Activated CD4-positive, alpha-beta T cell treated with anti-CD3 and anti-CD28 coated beads for 48 hours (primary cell): ENCODE results near the gene SLC6A6.

Experiments
- DNase-seq: peaks from one replicate; pipeline ENCODE4 v3.0.0-alpha.2; 2020

SLC6A6 gene

DNA sequence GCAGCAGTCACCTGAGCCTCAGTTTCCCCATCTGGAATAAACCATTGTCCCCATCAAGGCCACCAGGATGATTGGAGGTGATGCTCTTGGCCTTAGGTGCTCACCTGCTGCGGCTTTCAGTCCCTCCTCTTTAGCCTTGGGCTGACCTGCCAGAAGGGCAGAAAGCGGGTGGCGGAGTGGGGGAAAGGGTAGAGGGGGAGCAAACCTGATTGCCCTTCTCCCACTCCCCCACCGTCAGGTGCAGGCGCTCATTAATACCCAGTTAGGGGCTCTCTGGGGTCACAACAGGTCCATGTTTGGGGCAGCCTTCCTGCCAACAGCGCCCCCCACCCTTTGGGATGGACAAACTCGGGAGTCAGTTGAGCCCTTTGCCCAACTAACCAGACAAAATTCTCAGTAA is 87.2 kb downstream of the SLC6A6 start:
- no peak for DNase-seq

DNA sequence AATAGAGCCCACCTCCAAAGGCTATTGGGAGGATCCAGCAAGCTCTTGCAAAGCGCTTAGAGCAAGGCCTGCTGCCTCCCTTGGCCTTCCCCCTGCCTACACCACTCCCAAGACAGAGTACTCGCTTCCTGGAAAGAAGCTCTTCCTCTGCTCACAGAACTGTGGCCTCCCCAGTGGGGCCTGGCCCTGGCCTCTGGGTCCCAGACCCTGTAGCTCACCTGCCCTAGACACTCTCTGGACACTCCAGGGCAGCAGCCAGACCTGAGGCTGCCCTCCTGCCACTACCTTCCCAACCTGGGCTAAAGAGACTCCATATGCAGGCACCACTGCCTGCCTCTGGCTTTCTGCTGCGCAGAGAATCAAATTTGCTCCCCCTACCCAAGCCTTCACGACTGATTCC is 87.8 kb downstream of the SLC6A6 start:
- DNase-seq: no peak

DNA sequence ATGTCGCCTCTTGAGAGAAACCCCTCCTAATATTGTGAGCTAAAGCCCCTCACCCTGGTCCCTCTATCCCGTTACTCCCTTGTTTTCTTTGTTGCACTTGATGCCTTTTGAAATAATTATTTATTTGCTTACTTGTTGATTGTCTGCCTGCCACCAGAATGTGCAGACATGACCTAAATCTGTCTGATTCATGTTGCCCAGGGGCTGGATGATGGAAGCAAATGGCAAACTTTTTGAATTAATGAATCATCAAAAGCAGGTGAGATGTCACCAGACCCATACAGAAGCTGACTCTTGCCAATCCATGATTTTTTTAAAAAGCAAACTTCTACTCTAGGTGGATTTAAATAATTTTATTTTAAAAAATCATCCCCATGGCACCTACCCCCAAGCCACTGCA is 88.4 kb downstream of the SLC6A6 start:
- no peak for DNase-seq

DNA sequence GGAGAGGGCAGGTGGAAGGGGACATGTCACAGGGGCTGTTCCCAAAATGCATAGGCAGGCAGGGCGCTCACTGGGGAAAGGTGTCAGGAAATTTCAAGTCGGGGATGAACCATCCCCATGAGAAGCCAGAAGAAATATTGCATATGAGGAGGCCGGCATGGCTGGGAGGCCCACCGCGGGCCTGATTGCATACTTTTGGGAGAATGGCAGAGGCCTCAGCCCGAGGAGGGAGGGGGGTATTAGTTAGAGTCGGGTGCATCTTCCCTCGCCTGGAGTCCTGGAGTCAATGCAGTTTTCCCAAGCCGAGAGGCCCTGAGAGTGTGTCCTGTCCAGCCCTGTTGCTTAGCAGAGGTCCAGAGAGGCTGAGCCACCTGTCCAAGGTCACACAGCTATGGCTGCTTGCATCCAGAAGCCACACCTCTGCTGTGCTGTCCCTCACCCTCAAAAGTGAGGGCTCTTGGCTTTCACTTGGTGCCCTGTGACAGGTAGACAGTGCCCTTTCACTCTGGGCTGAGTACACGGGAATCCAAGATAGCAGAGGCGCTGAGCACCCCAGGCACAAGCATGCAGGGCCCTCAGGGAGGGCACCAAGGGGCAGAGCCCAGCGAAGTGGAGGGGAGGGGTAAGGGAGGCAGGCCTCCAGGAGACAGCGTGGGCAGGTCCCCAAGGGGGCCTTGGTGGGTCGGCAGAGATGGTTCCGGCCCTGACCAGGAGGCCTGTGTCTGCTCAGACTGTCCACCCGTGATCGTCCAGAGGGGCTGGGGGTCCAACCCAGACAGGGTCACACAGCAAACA is 89.2 kb downstream of the SLC6A6 start:
- no peak for DNase-seq

DNA sequence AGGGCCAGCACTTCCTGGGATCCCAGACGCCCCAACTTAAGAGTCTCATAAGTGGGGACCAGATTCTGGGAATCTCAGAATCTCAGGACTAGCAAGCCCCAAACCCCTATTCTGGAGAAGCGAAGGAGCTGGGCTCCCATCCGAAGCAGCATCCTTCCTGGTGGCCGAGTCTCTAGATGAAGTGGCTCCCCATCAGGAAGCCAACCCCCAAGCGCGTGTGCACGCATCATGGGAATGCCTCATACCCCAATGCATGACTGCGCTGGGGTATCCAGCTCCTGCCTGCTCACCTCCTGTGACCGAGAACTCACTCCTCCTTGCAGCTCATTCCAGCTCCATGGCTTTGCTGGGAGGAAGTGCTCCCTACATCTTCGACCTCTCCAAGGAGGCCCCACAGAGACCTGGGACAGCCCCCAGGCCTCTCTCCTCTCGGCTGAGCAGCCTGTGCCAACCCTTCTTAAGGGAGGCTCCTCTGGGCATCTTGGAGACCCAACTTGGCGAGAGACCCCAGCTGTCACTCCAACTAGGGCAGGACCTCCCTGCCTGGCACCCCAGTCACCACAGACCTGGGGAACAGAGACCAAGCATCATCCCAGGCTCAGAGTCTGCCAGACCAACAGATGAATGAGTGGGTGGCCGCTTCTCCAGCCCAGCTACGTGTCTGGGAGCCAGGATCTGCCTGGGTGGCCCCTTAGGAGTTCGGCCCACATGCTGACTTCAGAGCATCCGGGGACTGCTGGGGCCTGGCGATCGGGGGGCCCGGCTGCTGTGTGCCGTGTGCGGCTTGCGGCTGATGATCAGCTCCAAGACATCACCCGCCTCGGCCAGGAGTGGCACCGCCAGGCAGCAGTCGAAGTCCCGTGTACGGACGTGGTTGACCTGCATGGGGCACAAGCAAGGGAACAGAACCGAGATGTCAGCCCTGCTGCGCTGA is 90.8 kb downstream of the SLC6A6 start:
- no peak for DNase-seq

DNA sequence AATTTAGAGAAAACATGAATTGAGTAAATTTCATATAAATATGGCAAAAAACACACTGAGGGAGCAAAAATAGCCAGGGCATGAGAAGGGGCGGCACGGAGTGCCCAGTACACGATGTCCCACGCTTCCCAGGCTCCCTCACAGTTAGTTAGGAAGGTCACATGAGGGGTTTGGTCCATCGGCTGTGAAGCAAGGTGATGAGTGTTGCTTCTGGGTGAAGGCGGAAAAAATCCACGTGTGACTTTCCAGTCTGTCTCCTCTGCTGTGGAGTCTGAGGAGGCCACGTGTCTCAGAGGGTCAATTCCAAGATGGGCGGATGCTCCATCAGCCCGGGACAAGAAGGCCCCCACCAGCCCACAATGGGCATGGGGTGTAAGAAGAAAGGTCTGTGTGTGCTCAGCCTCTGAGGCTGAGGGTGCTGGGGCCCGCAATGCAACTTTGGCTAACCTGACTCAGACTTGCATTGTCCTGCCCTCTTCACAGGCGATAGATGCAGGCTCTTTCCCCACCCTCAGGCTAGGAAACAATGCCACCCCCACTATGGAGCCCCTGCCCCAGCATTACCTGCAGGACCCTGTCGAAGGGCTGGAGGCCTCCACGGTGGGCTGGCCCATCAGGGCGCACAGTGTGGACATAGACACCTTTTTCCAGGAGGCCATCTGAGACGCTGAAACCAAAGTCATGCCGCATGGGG is 92.0 kb downstream of the SLC6A6 start:
- DNase-seq: no peak

DNA sequence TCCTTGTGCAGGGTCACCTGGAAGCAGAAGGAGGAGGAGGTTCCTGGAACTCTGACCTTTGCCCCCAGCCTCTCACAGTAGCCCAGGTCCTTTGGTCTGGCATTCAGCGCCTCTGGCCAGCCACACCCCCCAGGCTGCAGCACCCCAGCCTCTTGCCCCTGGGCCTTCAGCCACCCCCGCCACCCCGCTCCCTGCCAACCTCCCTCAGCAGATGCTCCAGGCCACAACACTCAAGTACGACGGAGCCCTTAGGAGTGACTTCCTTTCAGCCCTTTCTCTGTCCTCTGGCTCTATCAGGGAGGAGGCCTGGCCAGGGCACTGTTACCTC is 92.5 kb downstream of the SLC6A6 start:
- no peak for DNase-seq

DNA sequence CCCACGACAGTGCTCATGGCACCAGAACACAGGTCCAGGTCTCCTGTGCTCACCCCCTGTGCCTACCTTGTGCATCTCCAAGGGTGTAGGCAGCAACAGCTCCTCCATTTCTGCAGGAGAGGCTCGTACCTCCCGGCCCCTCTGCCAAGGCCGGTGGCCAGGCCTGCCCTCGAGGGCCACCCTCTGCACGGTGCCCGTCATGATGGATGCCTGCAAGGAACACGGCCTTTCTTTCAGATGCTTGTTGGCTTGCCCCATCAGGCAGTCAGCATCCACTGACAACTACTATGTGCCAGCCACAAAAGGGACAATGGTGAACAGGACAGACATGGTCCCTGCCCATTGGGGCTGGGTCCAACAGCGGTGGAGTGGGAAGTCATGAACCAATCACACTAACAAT is 93.9 kb downstream of the SLC6A6 start:
- no peak for DNase-seq

DNA sequence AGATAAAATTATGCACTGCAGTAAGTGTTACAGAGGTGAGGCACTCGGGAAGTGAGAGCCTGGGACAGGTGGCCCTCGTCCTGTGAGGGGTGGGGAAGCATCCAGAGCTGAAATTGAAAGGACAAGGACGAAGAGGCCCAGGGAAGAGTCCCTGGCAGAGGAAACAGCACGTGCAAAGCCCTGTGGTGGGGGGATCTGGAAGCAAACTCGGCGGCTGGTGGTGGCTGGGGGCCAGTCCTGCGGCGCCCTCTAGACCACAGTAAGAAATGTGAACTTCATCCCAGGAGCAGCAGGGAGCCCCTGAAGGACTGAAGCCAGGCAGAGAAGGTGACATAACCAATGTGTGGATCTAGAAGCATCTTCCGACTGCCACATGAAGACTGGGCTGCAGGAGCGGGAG is 94.9 kb downstream of the SLC6A6 start:
- no peak for DNase-seq

DNA sequence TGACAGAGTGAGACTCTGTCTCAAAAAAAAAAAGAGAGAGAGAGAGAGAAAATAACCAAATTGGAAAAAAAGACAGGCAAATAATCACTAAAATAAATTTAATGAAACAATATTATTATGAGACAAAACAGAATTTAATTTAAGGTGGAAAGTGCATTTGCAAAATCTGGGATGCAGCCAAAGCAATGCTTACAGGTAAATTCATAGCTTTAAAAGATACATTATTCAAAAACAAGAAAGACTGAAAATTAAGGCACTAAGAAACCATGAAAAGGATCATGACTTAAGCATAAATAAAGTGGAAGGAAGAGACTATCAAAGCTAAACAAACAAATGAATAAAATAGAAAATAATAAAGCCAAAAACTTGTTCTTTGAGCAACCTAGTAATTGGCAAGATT is 100.1 kb downstream of the SLC6A6 start:
- DNase-seq: no peak

DNA sequence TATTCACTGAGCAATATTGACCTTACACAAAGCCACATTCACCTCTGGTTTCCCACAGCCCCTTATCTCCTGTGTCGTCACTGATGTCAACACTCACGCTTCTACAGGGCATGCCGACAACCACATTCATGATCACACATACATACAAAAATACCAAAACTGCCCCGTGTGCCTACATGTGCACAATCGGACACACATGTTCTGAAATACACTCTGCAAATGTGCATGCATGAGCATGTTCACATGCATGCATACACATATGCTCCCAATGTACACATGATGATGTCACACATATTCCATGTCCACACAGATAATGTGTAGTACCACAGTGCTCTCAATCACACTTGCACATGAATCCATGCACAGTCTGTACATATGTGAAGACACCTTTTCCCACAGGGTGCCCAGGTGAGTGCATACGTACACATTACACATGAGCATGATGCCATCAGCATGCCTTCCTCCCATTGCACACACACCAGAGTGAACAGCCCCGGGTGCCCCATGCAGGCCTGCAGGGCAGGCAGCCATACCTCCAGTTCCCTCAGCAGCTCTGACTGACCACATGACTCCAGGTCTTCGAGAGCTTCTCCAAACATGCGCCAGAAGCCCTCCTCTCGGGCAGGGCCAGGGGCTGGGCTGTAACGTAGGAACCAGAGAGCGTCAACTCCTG is 100.8 kb downstream of the SLC6A6 start:
- no peak for DNase-seq

DNA sequence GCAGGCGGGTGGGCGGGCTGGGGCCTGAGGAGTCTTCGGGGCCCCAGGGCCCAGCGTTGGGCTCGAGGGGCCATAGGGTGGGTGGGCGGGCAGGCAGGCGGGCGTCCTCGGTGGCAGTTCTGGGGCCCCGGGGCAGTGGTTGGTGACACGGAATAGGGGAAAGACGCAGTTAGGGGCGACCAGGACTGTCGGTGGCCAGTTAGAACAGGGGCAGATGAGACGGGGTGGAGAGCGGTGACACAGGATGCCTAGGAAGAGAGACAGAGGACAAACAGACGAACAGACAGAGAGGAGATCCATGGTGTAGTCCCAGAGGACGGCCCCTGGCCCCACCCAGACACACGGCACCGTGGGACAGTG is 101.3 kb downstream of the SLC6A6 start:
- no peak for DNase-seq

DNA sequence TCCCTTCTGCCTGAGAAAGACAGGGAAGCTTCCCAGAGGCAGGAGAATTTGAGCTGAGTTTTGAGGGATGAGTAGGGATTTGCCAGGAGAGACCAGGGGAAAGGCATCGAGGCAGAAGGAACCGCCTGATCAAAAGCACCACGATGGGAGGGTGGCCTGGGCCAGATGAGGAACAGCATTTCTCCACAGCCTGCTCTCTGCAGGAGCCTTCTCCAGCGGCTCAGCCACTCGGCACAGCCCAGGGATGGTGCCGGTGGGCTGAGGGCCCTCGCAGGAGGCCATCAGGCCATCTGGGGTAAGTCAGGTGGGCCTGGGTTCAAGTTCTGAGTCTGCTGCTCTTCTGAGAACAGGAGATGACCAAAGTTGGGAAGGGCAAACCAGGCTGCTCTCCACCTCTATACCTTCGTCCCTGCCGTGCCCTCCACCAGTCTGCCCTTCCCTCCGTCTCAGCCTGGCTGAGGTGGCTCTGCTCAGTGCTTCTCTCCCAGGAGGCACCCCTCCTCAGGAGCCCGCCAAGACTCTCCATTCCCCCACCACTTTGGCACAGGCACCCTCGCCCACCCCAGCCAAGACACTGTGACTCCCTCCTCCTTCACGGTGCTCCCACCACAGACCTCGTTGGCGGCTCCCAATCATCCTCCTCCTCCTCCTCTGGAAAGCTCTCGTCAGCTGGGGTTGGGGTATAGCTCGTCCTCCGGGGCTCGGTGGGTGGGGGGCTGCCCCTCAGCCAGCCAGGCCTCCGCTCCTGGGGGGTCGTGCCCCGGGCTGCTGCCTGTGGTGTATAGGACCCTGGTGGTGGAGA is 102.8 kb downstream of the SLC6A6 start:
- DNase-seq: no peak

DNA sequence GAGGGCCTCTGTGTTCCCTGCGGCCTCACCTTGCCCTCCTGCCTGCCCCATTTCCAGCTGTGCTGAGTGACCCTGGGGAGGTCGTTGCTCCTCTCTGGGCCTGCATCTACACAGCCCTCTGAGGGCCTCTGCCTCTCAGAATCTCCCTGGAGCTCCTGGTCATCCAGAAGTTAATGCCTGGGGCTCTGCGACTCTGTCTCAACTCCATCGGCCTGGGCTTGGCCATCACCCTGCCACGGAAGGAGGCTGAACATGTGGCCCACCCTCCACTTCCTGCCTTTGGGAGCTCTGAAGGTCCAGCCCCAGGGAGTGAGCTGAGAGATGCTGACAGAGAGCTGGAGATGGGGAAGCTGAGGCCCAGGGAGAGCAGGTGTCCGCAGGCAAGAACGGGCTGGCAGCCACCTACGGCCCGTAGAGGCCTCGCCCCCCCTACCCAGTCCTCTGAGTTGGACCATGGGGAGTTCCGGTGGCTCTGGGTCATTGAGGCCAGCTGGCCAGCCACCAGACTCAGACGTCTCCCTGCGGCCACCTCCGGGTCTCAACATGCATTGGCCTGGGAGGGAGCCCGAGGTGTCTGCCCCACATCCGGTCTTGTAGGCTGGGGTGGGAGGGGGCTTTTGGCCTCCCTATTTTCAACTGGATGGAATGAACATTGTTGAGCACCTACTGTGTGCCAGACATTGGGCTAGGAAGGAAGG is 103.5 kb downstream of the SLC6A6 start:
- DNase-seq: no peak

DNA sequence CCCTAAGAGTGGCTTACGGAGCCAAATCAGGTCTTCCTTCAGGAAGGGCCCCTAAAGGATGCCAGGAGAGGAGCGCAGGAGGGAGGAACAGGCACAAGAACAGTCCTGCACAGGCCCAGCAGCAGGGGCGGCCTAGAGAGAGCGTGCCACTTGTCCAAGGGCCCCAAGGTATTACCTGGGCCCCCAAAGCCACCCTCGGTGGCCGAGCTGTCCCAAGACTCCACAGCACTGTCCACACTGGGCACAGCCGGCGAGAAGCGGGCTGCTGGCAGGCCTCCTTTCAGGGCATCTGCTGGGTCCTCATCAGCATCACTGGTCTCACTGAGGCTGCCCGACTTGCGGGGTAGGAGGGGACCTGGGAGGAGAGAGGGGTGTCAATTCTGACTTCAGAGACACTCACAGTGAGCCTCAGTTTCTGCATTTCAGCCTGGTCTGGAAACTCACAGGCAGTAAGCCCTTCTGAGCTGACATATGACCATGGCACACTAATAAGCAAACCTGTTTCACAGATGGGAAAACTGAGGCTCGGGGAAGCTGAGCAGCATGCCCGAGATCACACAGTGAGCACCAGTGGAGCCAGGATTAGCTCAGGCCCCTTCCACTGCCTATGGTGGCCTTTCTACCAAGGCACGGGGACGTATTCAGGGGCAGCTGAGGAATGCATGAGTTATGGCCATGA is 104.4 kb downstream of the SLC6A6 start:
- DNase-seq: no peak

DNA sequence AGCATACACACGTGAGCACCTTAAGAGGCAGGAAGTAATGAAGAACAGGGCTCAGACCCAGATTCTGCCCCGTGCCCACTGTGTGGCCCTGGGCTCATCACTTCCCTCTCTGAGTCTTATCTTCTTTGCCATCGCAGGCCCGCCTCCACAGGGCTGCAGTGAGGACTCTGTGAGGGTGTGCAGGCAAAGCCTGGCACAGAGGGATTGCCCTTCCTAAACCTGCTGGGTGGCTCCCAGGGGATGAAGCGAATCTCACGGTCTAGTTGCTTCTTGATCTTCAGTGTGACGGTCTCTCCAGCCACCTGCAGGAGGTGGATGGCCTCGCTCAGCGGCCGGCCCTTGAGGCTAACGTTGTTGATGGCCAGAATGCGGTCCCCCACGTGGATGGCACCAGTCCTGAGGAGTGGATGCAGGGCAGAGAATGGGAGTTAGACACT is 104.9 kb downstream of the SLC6A6 start:
- DNase-seq: no peak

DNA sequence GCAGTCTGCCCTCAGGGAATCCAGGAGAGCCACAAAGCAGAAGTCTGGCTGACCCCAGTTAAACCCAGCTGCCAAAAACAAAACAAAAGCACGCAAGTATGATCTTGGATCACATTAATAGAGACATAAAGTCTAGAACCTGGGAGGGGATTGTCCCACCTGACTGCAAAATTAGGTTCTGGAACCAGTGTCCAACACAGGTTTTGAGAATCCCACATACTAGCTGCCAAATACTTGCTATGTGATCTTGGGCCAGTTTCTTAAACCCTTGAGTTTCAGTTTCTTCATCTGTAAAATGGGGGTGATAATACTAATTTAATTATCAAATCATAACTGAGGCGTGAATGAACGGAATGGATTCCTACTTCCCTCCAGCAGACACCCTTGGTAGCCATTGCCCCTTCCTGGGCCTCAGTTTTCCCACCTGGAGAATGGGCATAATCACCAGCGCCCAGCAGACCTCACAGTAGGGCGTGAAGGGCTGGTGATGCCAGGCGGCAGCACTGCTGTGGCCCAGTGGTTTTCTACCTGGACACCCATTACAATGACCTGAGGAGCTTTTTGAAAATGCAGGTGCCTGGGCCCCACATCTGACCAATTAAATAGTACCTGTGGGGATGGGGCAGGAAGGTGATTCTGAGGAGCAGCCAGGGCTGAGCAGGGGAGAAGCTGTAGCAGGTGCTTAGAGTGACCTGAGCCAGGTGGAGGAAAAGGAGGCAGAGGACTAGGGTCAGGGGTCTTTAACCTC is 105.5 kb downstream of the SLC6A6 start:
- DNase-seq: no peak

DNA sequence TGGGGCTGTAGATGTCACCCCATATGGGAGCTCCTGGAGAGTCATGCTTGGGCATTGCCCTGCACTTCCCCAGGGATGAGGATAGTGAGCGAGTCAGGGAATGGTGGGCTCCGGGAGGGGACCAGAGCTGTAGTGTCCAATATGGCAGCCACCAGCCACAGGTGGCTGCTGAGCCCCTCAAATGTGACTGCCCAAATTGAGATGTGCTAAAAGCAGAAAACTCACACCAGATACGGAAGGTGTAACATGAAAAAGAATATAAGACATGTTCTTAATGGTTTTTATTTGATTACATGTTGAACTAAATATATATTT is 106.1 kb downstream of the SLC6A6 start:
- no peak for DNase-seq

DNA sequence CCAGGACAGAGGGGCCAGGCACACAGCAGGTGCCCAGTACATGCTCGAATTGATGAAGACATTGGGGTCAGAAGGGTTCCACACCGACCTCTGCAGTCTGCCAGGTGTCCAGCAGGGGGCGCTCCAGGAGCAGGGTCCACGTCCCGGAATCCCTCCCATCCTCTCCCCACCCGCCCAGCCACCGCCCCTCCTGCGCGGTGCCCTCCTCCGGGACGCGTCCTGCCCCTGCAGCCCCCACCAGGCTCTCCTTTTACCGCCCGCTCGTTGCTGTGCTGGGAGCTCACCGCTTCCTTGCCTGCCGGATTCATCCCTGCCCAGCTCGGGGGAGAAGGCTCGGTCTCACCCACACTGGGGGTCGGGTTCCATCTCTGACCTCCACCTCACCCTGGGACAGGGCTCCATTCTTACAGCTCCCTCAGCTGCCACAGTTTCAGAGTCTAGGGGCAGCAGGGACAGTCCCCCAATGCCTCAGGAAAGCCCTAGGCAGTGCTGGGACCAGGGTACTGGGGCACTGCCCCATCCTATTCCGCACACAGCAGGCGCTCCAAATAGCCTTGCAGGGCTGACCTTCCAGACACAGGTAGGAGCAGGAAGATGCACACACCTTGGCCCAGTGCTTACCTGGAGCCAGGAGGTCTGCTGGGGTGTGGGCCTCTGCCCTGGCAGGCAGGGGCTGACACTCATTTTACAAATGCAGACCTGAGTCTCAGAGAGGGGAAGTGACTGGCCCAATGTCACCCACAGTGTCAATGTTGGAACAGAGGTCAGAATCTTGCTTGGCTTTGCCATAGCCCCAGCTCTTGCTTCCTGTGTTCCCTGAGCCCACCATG is 106.8 kb downstream of the SLC6A6 start:
- peak; percentile 89 for DNase-seq

DNA sequence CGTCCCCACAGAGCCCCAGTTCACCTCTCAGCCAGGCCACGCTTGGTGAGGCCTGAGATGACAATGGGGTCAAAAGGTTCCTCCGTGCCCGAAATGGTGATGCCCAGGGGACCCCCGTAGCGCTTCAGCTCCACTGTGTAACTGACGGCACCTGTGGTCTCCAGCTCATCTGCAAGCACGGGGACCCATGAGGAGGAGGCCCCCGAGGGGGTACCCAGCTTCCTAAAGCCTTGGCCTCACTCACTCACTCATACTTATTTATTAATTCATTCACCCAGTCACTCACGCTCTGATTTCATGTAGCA is 107.3 kb downstream of the SLC6A6 start:
- no peak for DNase-seq
